Measurements from ENCODE around the gene SVEP1. TPM values are rescaled to one million over a fixed set of nuclear protein-coding genes. Genes with fewer than 3 reads are reported as not detected.
"Not testable (repeated sequence)": the region's sequence is repeated elsewhere in the genome, so short reads cannot be mapped to it uniquely, and the experiment has no call there.

SVEP1 gene
- total RNA-seq, 1 donor from 2014 or later, result 0.20 TPM

GRCh38 chr9:110579862-110580219 lies 300 bp upstream of the SVEP1 start:
- no peak for DNase-seq (ENCODE audit: low read depth, low spot score)

DNA sequence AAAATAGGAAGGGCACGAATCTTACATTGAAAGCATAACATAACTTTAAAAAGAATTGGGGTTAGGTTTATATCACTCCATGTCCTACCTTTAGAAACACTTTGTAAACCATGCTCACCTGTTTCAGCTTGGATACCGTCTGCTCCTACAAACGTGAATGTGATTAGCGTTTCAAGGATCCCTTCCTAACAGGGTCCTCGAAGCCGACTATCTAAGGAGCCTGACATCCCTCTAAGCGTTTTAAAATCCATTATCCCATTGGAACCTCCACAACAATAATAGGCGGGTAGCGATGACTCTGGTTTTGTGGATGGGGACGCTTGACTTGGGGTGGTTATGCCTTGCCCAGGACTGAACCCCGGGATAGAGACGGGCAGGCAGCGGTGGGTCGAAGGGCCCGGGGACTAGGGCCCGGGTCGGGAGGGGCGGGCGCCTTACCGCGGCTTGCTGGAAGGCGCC lies 937 bp downstream of the SVEP1 start:
- no peak for DNase-seq (ENCODE audit: low read depth, low spot score)

GRCh38 chr9:110575945-110576344 lies 3.6 kb downstream of the SVEP1 start:
- DNase-seq (ENCODE audit: low read depth, low spot score), result no peak

GRCh38 chr9:110575169-110575568 lies 4.4 kb downstream of the SVEP1 start:
- no peak for DNase-seq (ENCODE audit: low read depth, low spot score)

GRCh38 chr9:110573305-110573704 lies 6.2 kb downstream of the SVEP1 start:
- no peak for DNase-seq (ENCODE audit: low read depth, low spot score)

DNA sequence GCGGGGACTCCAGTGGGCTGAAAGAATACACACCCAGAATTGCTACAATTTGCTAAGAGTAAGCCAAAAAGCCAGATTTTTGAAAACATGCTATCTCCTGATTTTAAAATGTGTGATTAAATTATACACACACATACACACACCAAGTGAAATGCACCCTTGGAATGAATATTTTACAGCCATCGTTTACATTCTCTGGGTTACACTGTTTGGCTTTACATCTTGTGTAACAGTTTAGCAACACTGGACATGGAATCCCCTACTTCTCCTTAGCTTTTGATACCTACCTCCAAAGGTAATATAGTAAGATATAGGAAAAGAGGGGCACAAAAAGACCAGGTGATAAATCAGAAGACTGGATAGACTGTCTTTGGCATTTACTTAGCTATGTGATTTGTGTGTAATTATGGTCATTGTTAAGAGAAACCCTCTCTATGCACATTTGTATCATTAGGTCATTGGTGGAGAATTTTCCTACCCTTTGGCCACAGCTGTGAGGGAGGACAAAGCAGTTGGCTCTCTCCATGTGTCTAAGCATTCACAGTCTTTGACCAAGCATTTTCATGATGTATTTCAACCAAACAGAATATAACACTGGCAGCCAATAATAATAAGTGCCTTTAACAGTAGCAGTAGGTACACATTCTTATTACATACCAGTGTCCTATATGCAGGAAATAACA lies 7.6 kb downstream of the SVEP1 start:
- DNase-seq (ENCODE audit: low read depth, low spot score), result no peak

- no peak for DNase-seq (ENCODE audit: low read depth, low spot score)
These were observed 13.4 kb downstream of the SVEP1 start for GRCh38 chr9:110566156-110566555.

GRCh38 chr9:110561826-110562225 lies 17.7 kb downstream of the SVEP1 start:
- no peak for DNase-seq (ENCODE audit: low read depth, low spot score)

DNA sequence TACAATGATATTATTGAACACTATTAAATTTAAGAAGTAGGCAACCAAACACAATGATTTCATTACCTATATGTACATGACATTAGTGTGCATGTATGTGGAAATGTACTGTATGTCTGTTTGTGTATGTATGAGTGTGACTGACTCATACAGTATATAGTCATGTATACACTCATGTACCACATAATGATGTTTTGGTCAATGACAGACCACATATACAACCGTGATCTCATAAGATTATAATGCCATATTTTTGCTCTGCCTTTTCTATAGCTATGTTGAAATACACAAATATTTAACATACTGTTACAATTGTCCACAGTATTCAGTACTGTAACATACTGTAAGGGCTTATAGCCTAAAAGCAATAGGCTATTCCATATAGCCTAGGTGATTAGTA lies 19.7 kb downstream of the SVEP1 start:
- DNase-seq (ENCODE audit: low read depth, low spot score), result no peak

DNA sequence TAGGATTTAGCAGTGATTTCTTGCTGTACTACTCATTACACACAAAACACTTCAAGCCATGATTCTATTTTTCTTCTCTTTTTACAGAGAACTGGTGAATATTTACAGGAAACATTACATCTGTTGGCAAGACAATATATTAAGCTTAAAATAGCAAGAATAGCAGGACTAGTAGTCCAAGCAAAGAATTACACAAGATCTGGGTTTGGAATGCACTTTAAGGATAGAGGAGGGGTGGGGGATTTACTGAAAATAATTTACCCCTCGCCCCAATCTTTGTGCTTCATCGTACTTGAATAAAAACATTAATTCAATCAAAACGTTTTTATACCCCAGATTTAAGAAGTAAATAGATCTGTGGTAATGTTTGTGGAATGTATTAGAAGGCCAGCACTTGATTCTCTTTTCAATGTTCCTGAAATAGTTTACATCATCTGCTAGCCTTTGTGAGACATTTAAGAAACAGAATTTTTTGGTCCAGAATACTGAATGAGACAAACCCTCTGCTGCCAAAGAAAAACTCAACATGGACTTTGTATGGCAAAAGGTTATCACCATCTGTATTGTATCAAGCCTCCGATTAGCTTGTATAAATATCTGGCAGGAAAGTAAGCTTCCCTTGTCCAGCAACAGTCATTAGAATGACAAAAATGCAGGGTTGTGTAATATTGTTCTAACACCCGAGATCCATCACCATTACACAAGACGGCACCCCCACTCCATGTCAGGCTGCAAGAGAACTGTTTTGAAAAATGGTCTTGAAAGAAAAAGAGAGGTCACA lies 23.8 kb downstream of the SVEP1 start:
- peak; percentile 90 for DNase-seq (ENCODE audit: low read depth, low spot score)

- no peak for DNase-seq (ENCODE audit: low read depth, low spot score)
These were observed 33.1 kb downstream of the SVEP1 start for GRCh38 chr9:110546411-110546871.

DNA sequence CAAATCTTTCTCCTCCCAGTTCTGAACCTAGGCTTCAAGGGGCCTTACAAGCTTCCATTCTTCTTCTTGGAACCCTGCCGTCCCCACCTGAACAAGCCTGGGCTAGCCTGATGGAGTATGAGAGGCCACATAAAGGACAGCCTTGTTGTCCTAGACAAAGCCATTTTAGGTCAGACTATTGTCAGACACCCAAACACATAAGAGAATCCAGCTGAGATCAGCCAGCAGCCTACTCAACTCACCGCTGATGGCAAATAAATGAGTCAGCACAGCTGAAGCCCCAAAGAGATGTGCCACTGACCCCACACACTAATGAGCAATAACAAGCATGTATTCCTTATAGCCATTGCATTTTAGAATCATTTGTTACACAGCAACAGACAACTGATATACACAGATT lies 33.8 kb downstream of the SVEP1 start:
- DNase-seq (ENCODE audit: low read depth, low spot score), result no peak

DNA sequence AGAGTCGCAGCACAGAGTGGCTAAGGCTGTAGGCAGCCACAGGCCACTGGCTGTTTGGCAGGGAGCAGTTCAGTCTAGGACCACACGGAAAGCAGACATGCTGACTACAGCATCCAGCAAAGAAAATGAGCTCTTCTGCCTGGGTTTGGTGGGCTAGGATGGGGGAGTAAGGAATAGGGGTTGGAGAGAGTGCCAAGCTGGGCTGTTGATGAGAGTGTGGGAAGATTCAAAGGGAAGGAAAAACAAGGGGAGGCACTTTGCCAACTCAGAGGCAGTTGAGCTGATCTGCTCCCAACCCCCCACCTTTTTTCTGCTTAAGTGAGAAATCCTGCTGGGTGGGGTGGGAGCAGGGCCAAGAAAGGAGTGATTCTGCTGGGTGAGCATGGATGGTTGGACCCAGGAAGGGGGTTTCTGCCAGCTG lies 35.9 kb downstream of the SVEP1 start:
- no peak for DNase-seq (ENCODE audit: low read depth, low spot score)

- no peak for DNase-seq (ENCODE audit: low read depth, low spot score)
These were observed 37.6 kb downstream of the SVEP1 start for GRCh38 chr9:110541950-110542349.

- no peak for DNase-seq (ENCODE audit: low read depth, low spot score)
These were observed 40.9 kb downstream of the SVEP1 start for GRCh38 chr9:110538647-110539041.

DNA sequence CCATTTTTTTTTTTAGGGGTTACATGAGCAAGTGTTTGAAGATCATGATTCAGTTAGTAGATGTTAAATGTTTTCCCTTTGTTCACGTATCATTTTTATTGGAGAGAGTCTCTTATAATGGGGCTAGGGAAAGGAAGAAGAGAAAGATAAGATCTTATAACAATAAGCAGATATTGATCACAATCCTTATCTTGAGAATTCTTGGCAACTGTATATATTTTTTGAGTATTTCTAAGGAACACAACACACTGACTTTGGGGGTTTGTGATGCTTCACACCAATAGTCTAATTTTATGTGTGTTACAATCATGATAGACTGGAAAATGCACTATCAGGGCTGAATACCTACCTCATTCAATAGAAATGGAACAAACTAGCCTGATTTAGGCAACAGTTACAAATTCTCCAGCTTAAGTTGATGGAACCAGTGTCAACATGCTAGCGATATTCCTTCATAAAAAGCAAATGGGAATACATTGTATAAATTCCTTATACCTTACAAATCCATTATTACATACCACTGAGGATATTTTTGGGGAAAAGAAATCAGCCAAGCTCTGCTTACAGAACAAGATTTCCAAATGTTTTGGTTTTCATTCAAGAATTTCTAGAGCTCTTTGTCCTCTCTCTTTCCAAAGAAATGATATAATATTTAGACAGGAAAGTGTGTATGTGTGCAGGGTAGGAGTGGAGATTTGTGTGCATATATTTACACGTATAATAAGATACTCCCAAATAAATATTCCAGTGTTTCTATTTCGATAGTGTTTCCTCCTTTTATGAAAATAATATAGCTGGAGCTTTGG lies 41.5 kb downstream of the SVEP1 start:
- DNase-seq (ENCODE audit: low read depth, low spot score), result no peak

DNA sequence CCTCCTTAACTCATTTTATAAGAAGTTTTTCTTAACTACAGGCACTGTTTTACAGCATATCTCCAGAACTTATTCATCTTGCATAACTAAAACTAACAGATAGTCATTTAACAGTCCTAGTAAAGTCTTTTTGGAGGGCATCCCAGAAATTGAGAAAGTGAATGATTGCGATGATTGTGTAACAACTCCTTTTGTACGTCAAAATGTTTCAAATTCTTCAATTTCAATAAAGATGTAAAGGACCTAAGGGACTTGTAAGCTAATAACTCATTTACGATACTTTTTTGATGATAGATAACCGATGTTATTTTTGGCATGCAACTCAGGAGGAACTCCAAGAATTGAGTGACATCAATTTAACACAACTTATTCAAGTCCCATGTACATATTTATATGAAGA lies 42.7 kb downstream of the SVEP1 start:
- DNase-seq (ENCODE audit: low read depth, low spot score), result no peak

DNA sequence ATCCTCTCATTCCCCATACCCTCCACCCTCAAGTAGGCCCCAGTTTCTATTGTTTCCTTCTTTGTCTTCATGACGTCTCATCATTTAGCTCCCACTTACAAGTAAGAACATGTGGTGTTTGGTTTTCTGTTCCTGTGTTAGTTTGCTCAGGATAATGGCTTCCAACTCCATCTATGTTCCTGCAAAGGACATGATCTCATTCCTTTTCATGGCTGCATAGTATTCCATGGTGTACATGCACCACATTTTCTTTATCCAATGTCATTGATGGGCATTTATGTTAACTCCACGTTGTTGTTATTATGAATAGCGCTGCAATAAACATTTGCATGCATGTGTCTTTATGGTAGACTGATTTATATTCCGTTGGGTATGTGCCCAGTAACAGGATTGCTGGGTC lies 45.4 kb downstream of the SVEP1 start:
- DNase-seq (ENCODE audit: low read depth, low spot score), result not testable (repeated sequence)

- no peak for DNase-seq (ENCODE audit: low read depth, low spot score)
These were observed 46.5 kb downstream of the SVEP1 start for GRCh38 chr9:110532908-110533665.

- no peak for DNase-seq (ENCODE audit: low read depth, low spot score)
These were observed 47.8 kb downstream of the SVEP1 start for GRCh38 chr9:110531776-110532175.

- not testable (repeated sequence) for DNase-seq (ENCODE audit: low read depth, low spot score)
These were observed 48.3 kb downstream of the SVEP1 start for GRCh38 chr9:110531241-110531640.
